BE2C (cell line): Measurements from ENCODE around the gene IFNGR2.

Experiments used
- DNase-seq: peaks from one replicate; pipeline ENCODE4 v3.0.0-alpha.2; 2020
- H3K27me3 ChIP-seq: fragments of 250-450 bp; sonication (Bioruptor Pico); 2 replicates; pipeline ENCODE4 v1.5.1; 2020; ENCODE audit warnings: mild to moderate bottlenecking
- H3K36me3 ChIP-seq: fragments of 250-450 bp; sonication (Bioruptor Pico); 2 replicates; pipeline ENCODE4 v1.5.1; 2020; ENCODE audit warnings: mild to moderate bottlenecking
- H3K4me1 ChIP-seq: fragments of 250-450 bp; sonication (Bioruptor Pico); 2 replicates; pipeline ENCODE4 v1.5.1; 2020
- H3K4me3 ChIP-seq: 2 replicates; pipeline ENCODE4 v1.5.1; 2011; ENCODE audit warnings: low read depth, low read length
- H3K9me3 ChIP-seq: fragments of 250-450 bp; sonication (Bioruptor Pico); 2 replicates; pipeline ENCODE4 v1.5.1; 2020
- TF ChIP-seq, protein P1 (sequence below): IDR thresholded peaks from 2 replicates; pipeline ENCODE4 v1.5.1; 2012; ENCODE audit warnings: mild to moderate bottlenecking, low read depth, low read length

Gene IFNGR2

DNA sequence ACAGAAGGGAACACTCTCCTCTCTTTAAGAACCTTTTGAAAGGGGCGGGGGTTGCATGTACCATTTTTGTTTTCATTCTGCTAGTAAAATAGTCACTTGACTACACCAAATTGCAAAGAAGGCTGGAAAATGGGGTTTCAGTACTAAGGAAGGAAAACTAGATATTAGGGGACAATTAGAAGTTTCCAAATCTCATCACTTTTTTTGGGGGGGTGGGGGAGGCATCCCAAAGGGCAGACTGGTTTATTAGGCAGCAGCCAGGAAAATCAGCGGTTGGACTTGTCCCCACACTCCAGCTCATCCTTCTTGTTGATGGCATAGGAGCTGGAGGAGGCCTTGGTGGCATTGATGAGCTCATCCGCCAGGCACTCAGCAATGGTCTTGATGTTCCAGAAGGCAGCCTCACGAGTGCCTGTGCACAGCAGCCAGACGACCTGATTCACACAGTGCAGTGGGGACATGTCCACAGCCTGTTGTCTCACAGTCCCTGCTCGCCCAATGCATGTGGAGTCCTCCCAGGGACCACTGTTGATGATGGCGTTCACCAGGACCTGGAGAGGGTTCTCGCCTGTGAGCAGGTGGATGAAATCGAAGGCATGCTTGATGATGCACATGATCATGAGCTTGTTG, 78.2 kb downstream of the IFNGR2 start:
- H3K36me3 ChIP-seq: no peaks in the 10 kb centered on the region
- no peak for DNase-seq
- no peak overlapping the region for H3K4me3 ChIP-seq
- TF ChIP-seq, protein P1, sequence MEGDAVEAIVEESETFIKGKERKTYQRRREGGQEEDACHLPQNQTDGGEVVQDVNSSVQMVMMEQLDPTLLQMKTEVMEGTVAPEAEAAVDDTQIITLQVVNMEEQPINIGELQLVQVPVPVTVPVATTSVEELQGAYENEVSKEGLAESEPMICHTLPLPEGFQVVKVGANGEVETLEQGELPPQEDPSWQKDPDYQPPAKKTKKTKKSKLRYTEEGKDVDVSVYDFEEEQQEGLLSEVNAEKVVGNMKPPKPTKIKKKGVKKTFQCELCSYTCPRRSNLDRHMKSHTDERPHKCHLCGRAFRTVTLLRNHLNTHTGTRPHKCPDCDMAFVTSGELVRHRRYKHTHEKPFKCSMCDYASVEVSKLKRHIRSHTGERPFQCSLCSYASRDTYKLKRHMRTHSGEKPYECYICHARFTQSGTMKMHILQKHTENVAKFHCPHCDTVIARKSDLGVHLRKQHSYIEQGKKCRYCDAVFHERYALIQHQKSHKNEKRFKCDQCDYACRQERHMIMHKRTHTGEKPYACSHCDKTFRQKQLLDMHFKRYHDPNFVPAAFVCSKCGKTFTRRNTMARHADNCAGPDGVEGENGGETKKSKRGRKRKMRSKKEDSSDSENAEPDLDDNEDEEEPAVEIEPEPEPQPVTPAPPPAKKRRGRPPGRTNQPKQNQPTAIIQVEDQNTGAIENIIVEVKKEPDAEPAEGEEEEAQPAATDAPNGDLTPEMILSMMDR: no peak
- H3K9me3 ChIP-seq: no peaks in the 10 kb centered on the region
- no peaks in the 10 kb centered on the region for H3K27me3 ChIP-seq
- H3K4me1 ChIP-seq: no peaks in the 10 kb centered on the region
